Loucy (cell line): Measurements from ENCODE around the gene SLC7A10.

ENCODE experiments used
- H2AFZ ChIP-seq: fragments of 200-600 bp; sonication (generic); 2 replicates; pipeline ENCODE4 v1.6.0; 2016; ENCODE audit warnings: antibody characterized with exemption, mild to moderate bottlenecking, low read length, moderate library complexity
- H3F3A ChIP-seq: fragments of 200-600 bp; 2 replicates; pipeline ENCODE4 v1.6.0; 2016; ENCODE audit warnings: antibody characterized with exemption, low read depth, mild to moderate bottlenecking
- H3K27me3 ChIP-seq: fragments of 200-600 bp; sonication (generic); 2 replicates; pipeline ENCODE4 v1.6.1; 2014; ENCODE audit warnings: low read length, mild to moderate bottlenecking; ENCODE audit not compliant: insufficient read depth, poor library complexity, severe bottlenecking
- H3K36me3 ChIP-seq: fragments of 200-600 bp; sonication (generic); 2 replicates; pipeline ENCODE4 v1.6.1; 2016; ENCODE audit warnings: low read length; ENCODE audit not compliant: insufficient read depth
- H3K4me1 ChIP-seq: fragments of 200-600 bp; sonication (generic); 2 replicates; pipeline ENCODE4 v1.5.1; 2014; ENCODE audit warnings: low read length, mild to moderate bottlenecking; ENCODE audit not compliant: insufficient read depth, poor library complexity, severe bottlenecking
- H3K4me2 ChIP-seq: fragments of 200-600 bp; sonication (generic); 2 replicates; pipeline ENCODE4 v1.6.0; 2014; ENCODE audit warnings: antibody characterized with exemption, low read length, low read depth, mild to moderate bottlenecking; ENCODE audit not compliant: poor library complexity, severe bottlenecking
- H3K4me3 ChIP-seq: fragments of 200-600 bp; sonication (generic); 2 replicates; pipeline ENCODE4 v1.5.1; 2014; ENCODE audit warnings: low read length, mild to moderate bottlenecking, mixed read lengths; ENCODE audit not compliant: poor library complexity, severe bottlenecking
- H3K79me2 ChIP-seq: fragments of 200-600 bp; sonication (generic); 2 replicates; pipeline ENCODE4 v1.6.1; 2014; ENCODE audit warnings: low read length; ENCODE audit not compliant: insufficient read depth
- H3K9ac ChIP-seq: fragments of 200-600 bp; sonication (generic); 2 replicates; pipeline ENCODE4 v1.6.0; 2014; ENCODE audit warnings: mild to moderate bottlenecking, low read depth, low read length, moderate library complexity; ENCODE audit not compliant: poor library complexity, severe bottlenecking
- H3K9me2 ChIP-seq: fragments of 200-600 bp; sonication (generic); replicated peaks from 2 replicates; pipeline ENCODE4 v1.6.1; 2016; ENCODE audit warnings: low read depth, low read length, mixed read lengths
- H3K9me3 ChIP-seq: fragments of 200-600 bp; sonication (generic); 2 replicates; pipeline ENCODE4 v1.6.1; 2014; ENCODE audit warnings: mild to moderate bottlenecking, antibody characterized with exemption, low read length, low read depth; ENCODE audit not compliant: insufficient read depth
- H4K20me1 ChIP-seq: fragments of 200-600 bp; sonication (generic); 2 replicates; pipeline ENCODE4 v1.6.0; 2014; ENCODE audit warnings: antibody characterized with exemption, low read length, mild to moderate bottlenecking; ENCODE audit not compliant: insufficient read depth, poor library complexity, severe bottlenecking
- CTCF ChIP-seq: fragments of 200-600 bp; sonication (generic); conservative IDR thresholded peaks from 2 replicates; pipeline ENCODE4 v1.5.1; 2014; ENCODE audit warnings: mild to moderate bottlenecking, antibody characterized with exemption, low read length
- EZH2phosphoT487 ChIP-seq: fragments of 200-600 bp; IDR thresholded peaks from 2 replicates; pipeline ENCODE4 v1.6.1; 2018; ENCODE audit warnings: antibody characterized with exemption, mild to moderate bottlenecking, moderate library complexity, borderline replicate concordance

The SLC7A10 gene

GRCh38 chr19:33249740-33250366, 24.2 kb upstream of the SLC7A10 start:
- no peak overlapping the region for H3K9ac ChIP-seq
- TF ChIP-seq EZH2phosphoT487 = no peak
- no peak for TF ChIP-seq CTCF
- no peaks in the 10 kb centered on the region for H3F3A ChIP-seq
- H3K79me2 ChIP-seq = no peaks in the 10 kb centered on the region
- H3K9me3 ChIP-seq = peaks cover 8% of the 10 kb centered on the region; the same call in 1 of the 2 replicates
- H3K36me3 ChIP-seq = no peaks in the 10 kb centered on the region
- H3K27me3 ChIP-seq = no peaks in the 10 kb centered on the region
- no peak overlapping the region for H2AFZ ChIP-seq
- H3K4me1 ChIP-seq = peaks cover 9% of the 10 kb centered on the region
- no peaks in the 10 kb centered on the region for H4K20me1 ChIP-seq
- H3K9me2 ChIP-seq = no peaks in the 10 kb centered on the region
- H3K4me3 ChIP-seq = no peak overlapping the region
- no peak overlapping the region for H3K4me2 ChIP-seq

GRCh38 chr19:33248954-33249613, 23.4 kb upstream of the SLC7A10 start:
- TF ChIP-seq EZH2phosphoT487 = no peak
- peak; percentile 36 for TF ChIP-seq CTCF
- H3K9me3 ChIP-seq = peaks cover 8% of the 10 kb centered on the region; the same call in 1 of the 2 replicates
- no peaks in the 10 kb centered on the region for H3K36me3 ChIP-seq
- H3F3A ChIP-seq = no peaks in the 10 kb centered on the region
- H2AFZ ChIP-seq = no peak overlapping the region
- H3K4me2 ChIP-seq = no peak overlapping the region
- no peaks in the 10 kb centered on the region for H4K20me1 ChIP-seq
- no peaks in the 10 kb centered on the region for H3K27me3 ChIP-seq
- H3K4me1 ChIP-seq = peaks cover 9% of the 10 kb centered on the region
- H3K79me2 ChIP-seq = no peaks in the 10 kb centered on the region
- H3K9ac ChIP-seq = no peak overlapping the region
- no peak overlapping the region for H3K4me3 ChIP-seq
- no peaks in the 10 kb centered on the region for H3K9me2 ChIP-seq

GRCh38 chr19:33248553-33248953, 22.9 kb upstream of the SLC7A10 start:
- no peaks in the 10 kb centered on the region for H3K36me3 ChIP-seq
- TF ChIP-seq CTCF (no peak), EZH2phosphoT487 (no peak)
- H3K9me3 ChIP-seq = peaks cover 8% of the 10 kb centered on the region; the same call in 1 of the 2 replicates
- no peaks in the 10 kb centered on the region for H3F3A ChIP-seq
- H4K20me1 ChIP-seq = no peaks in the 10 kb centered on the region
- no peak overlapping the region for H3K9ac ChIP-seq
- no peak overlapping the region for H3K4me3 ChIP-seq
- no peaks in the 10 kb centered on the region for H3K79me2 ChIP-seq
- peaks cover 9% of the 10 kb centered on the region for H3K4me1 ChIP-seq
- H2AFZ ChIP-seq = no peak overlapping the region
- H3K27me3 ChIP-seq = no peaks in the 10 kb centered on the region
- no peak overlapping the region for H3K4me2 ChIP-seq
- no peaks in the 10 kb centered on the region for H3K9me2 ChIP-seq
